Common myeloid progenitor, CD34-positive (primary cell): ENCODE results near the gene PIEZO1.
A peak's percentile ranks its signal among the peaks of the same experiment; 100 is the strongest.
"Not testable (repeated sequence)": the region's sequence is repeated elsewhere in the genome, so short reads cannot be mapped to it uniquely, and the experiment has no call there.

ENCODE experiments used
- CTCF ChIA-PET: fragments of 350-600 bp; sonication (Branson Sonifier 250); formaldehyde crosslinking; loops from one replicate; lab custom pipeline; 2021; ENCODE audit warnings: antibody characterized with exemption; lab: Charles Lee
- POLR2A ChIA-PET: fragments of 350-600 bp; sonication (Branson Sonifier 250); formaldehyde crosslinking; loops from one replicate; lab custom pipeline; 2021; ENCODE audit warnings: antibody characterized with exemption; lab: Charles Lee
- DNase-seq, 3 donors: peaks; one replicate each; pipeline versions ENCODE4 v3.0.0 to v3.0.0-alpha.2; 2013
- H3K27ac ChIP-seq, 2 experiments: 1 replicate in 1 of 2; 2 replicates in 1 of 2; pipeline ENCODE4 v1.7.0; 2013; ENCODE audit warnings: inconsistent platforms in 2 of 2, low read length in 2 of 2, mild to moderate bottlenecking in 2 of 2, low read depth in 1 of 2, moderate library complexity in 1 of 2; ENCODE audit not compliant: severe bottlenecking in 2 of 2, insufficient read depth in 1 of 2, poor library complexity in 1 of 2
- H3K27me3 ChIP-seq, 5 experiments: replicated peaks in 2 of 5; 1 replicate in 3 of 5; 2 replicates in 2 of 5; pipeline versions ENCODE4 v1.6.1 to v1.7.0; 2013; ENCODE audit warnings: low read length in 4 of 5, mild to moderate bottlenecking in 2 of 5, moderate library complexity in 2 of 5, inconsistent platforms in 1 of 5; ENCODE audit not compliant: insufficient read depth in 5 of 5, control insufficient read depth in 4 of 5
- H3K36me3 ChIP-seq, 4 experiments: 1 replicate in 2 of 4; 2 replicates in 2 of 4; pipeline versions ENCODE4 v1.6.1 to v1.7.0; 2013; ENCODE audit warnings: low read length in 3 of 4, control low read depth in 1 of 4, mild to moderate bottlenecking in 1 of 4; ENCODE audit not compliant: control insufficient read depth in 4 of 4, insufficient read depth in 4 of 4
- H3K4me1 ChIP-seq, 4 experiments: 1 replicate in 3 of 4; 2 replicates in 1 of 4; pipeline versions ENCODE4 v1.6.1 to v1.7.1; 2013; ENCODE audit warnings: low read length in 3 of 4, mild to moderate bottlenecking in 3 of 4, control low read depth in 1 of 4, inconsistent platforms in 1 of 4, moderate library complexity in 1 of 4; ENCODE audit not compliant: control insufficient read depth in 4 of 4, insufficient read depth in 4 of 4; ENCODE audit errors: control extremely low read depth in 1 of 4
- H3K4me3 ChIP-seq, 7 experiments: 1 replicate in 4 of 7; 2 replicates in 3 of 7; pipeline versions ENCODE4 v1.5.1 to v1.7.0; 2013; ENCODE audit warnings: mild to moderate bottlenecking in 7 of 7, low read length in 6 of 7, moderate library complexity in 6 of 7, inconsistent platforms in 2 of 7, low read depth in 2 of 7, control low read depth in 1 of 7; ENCODE audit not compliant: insufficient read depth in 4 of 7, control insufficient read depth in 1 of 7; ENCODE audit errors: extremely low read depth in 1 of 7
- H3K9me3 ChIP-seq, 5 experiments: 1 replicate in 4 of 5; 2 replicates in 1 of 5; pipeline versions ENCODE4 v1.6.1 to v1.7.1; 2013; ENCODE audit warnings: low read length in 4 of 5, mild to moderate bottlenecking in 2 of 5, inconsistent platforms in 1 of 5, low read depth in 1 of 5, moderate library complexity in 1 of 5; ENCODE audit not compliant: control insufficient read depth in 4 of 5, insufficient read depth in 2 of 5; ENCODE audit errors: control extremely low read depth in 1 of 5
- WGBS: methylation state at CpG from one replicate; pipeline ENCODE4 v1.1.5; 2013; ENCODE audit not compliant: insufficient coverage; 5-methylcytosine and 5-hydroxymethylcytosine counted together

The PIEZO1 gene

DNA sequence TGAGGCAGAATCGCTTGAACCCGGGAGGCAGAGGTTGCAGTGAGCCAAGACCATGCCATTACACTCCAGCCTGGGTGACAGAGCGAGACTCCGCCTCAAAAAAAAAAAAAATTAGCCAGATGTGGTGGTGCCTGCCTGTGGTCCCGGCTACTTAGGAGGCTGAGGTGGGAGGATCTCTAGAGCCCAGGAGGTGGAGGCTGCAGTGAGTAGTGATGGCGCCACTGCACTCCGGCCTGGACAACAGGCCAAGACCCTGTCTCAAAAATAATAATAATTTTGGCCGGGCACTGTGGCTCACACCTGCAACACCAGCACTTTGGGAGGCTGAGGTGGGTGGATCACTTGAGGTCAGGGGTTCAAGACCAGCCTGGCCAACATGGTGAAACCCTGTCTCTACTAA lies 3.7 kb upstream of the PIEZO1 start:
- POLR2A ChIA-PET, result interaction anchor here (1.0 kb wide), 1 partner anchor 17 kb away, joined by 3 read pairs; no protein-coding TSS in a partner anchor
- not testable (repeated sequence) for H3K4me3 ChIP-seq, H3K9me3 ChIP-seq, DNase-seq, H3K27me3 ChIP-seq, H3K36me3 ChIP-seq
- H3K27ac ChIP-seq, result peak overlapping the region in 1 of 2 experiments; percentile 72
- CTCF ChIA-PET, result interaction anchor here (0.6 to 10.2 kb wide), 7 partner anchors 10 to 140 kb away, joined by 3 to 81 read pairs (median 4); no protein-coding TSS in a partner anchor
- 100% methylated on average over 6 of the region's 8 CpGs for WGBS
- peaks cover 5 to 65% (median 56%) of the 10 kb centered on the region in 4 experiments for H3K4me1 ChIP-seq

DNA sequence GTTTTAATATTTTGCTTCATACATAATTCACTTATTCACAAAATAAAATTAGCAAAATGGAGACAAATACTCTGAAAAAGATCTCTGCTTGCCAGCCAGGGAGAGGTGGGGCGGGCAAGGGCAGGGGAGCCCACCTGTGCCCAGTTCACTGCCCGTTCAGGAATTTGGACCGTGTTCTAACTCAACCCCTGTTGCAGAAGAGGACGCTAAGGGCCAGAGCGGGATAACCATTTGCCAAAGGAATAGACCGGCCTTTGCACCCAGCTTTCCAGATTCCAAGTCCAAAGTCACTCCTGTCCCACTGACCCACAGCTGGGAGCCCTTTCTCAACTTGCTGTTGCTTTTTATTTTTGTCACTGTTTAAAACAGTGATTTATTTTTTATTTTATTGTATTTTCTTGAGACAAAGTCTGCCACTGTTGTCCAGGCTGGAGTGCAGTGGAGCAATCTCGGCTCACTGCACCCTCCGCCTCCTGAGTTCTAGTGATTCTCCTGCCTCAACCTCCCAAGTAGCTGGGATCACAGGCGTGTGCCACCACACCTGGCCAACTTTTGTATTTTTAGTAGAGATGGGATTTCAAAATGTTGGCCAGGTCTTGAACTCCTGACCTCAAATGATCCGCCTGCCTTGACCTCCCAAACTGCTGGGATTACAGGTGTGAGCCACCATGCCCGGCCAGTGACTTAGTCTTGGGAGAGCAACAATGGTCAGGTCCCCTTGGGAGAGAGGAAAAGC lies 2.7 kb upstream of the PIEZO1 start:
- no peak for DNase-seq
- H3K4me1 ChIP-seq, result peaks cover 4 to 65% (median 56%) of the 10 kb centered on the region in 4 experiments
- no peaks in the 10 kb centered on the region for H3K9me3 ChIP-seq
- WGBS, result 90% methylated on average over 5 of the region's 11 CpGs
- H3K4me3 ChIP-seq, result no peak overlapping the region
- H3K36me3 ChIP-seq, result peaks cover 0 to 4% (median 0%) of the 10 kb centered on the region in 4 experiments
- POLR2A ChIA-PET, result interaction anchor here (1.0 to 2.4 kb wide), 2 partner anchors 11 to 18 kb away, joined by 3 to 9 read pairs; no protein-coding TSS in a partner anchor
- CTCF ChIA-PET, result interaction anchor here (0.6 to 10.2 kb wide), 14 partner anchors 9 to 533 kb away, joined by 3 to 81 read pairs (median 4); no protein-coding TSS in a partner anchor
- H3K27ac ChIP-seq, result no peak overlapping the region
- no peaks in the 10 kb centered on the region for H3K27me3 ChIP-seq

DNA sequence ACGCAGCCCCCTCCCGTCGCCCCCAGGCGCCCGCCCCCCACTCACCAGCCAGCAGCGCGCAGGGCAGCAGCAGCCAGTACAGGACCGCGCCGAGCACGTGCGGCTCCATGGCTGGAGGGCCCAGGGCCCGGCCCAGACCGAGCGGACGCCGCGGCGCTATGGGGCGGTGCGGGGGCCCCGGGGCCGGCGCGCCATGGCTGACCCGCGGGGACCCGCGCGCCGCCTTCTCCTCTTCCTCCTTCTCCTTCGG lies 239 bp downstream of the PIEZO1 start:
- peaks cover 0 to 67% (median 58%) of the 10 kb centered on the region in 4 experiments for H3K4me1 ChIP-seq
- CTCF ChIA-PET, result interaction anchor here (1.0 to 10.2 kb wide), 5 partner anchors 19 to 425 kb away, joined by 3 to 81 read pairs (median 5); partner anchors contain the start of genes APRT and CDT1
- POLR2A ChIA-PET, result interaction anchor here (1.1 to 1.9 kb wide), 5 partner anchors 14 to 48 kb away, joined by 4 to 10 read pairs (median 6); no protein-coding TSS in a partner anchor
- H3K27ac ChIP-seq, result peak overlapping the region; percentile 54 to 82
- no peaks in the 10 kb centered on the region for H3K27me3 ChIP-seq
- WGBS, result 0% methylated on average over 23 of the region's 32 CpGs
- DNase-seq, result no peak
- peaks cover 0 to 9% (median 0%) of the 10 kb centered on the region in 4 experiments for H3K36me3 ChIP-seq
- H3K4me3 ChIP-seq, result peak overlapping the region; percentile 65 to 88 (median 77)
- no peaks in the 10 kb centered on the region for H3K9me3 ChIP-seq

DNA sequence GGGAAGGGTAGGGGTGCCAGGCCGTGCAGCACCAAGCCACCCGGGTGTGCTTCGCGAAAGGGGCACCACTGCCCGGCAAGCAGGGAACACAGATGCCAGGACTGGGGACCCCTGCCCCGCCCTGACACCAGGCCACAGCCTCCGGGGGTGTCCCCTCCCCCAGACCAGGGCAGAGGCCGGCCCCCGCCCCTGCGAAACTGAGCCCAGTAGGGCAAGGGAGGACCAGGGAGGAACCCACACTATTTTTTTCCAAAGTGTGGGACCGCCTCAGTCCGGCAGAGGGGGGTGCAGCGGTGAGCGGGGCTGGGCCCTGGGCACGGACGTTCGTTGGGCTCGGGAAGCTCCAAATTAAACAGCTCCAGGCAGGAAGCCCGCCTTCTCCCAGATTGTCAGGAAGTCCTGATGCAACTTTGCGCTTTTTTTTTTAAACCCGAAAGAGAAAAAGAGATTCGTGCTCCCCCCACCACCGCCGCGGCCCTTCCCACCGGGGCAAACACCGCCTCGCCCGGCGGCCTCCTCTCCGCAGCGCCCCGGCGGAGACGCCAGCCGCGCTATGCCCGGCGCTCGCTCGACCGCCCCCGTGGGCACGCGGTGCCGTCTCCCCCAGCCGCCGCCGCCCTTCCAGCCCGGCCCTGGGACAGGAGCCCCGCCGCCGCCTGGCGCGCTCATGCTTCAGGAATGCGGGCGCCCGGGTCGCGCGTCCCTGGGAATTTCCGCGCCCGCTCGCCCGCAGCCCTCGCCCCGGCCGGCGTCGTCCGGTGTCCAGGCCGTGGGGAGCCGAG lies 755 bp downstream of the PIEZO1 start:
- WGBS, result under 1% methylated on average over 66 of the region's 74 CpGs
- H3K36me3 ChIP-seq, result peaks cover 0 to 12% (median 0%) of the 10 kb centered on the region in 4 experiments
- H3K4me1 ChIP-seq, result peaks cover 0 to 67% (median 58%) of the 10 kb centered on the region in 4 experiments
- H3K4me3 ChIP-seq, result peak overlapping the region; percentile 65 to 88 (median 77)
- peak overlapping the region; percentile 54 to 82 for H3K27ac ChIP-seq
- peak in 2 of 3 donors; percentile 55 to 63 for DNase-seq
- ChIA-PET POLR2A (interaction anchor here (0.6 to 1.9 kb wide), 5 partner anchors 9 to 122 kb away, joined by 3 to 10 read pairs (median 4); partner anchors contain the start of gene MVD), CTCF (interaction anchor here (0.6 to 10.2 kb wide), 9 partner anchors 14 to 426 kb away, joined by 3 to 81 read pairs (median 5); partner anchors contain the start of genes APRT and CDT1)
- H3K9me3 ChIP-seq, result no peaks in the 10 kb centered on the region
- H3K27me3 ChIP-seq, result no peaks in the 10 kb centered on the region

DNA sequence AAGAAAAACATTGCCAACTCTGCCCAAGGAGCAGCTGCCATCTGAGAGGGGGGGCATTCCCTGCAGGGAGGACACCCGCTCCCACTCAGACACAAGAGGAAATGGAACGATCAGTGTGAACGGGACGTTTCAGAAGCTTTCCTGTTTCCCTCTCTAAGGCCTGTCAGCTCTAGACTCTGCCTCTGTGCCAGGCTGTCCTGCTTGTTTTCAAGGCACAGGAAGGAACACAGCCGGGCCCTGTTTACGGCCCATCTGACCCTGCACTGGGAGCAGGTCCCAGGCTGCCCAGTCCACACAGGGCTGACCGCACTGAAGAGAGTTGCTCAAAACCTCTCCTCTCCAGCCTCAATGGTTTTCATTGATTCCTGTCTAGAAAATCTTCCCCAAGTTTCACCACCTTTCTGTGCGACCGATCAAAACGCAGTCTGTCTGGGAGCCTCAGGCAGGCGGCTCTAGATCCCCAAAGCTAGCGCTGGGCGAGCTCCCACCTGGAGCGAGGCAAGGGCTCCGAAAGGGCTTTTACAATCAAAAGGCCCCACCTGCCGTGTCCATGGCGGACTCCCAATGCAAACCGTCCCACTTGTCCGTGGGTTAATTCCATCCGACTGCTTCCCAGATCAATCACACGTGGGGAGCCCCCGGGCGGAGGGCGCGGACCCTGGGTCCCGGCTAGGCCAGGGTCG lies 1.5 kb downstream of the PIEZO1 start:
- peak overlapping the region; percentile 54 to 82 for H3K27ac ChIP-seq
- H3K36me3 ChIP-seq, result peaks cover 0 to 12% (median under 1%) of the 10 kb centered on the region in 4 experiments
- no peaks in the 10 kb centered on the region for H3K27me3 ChIP-seq
- WGBS, result 3% methylated on average over 27 of the region's 27 CpGs
- ChIA-PET POLR2A (interaction anchor here (0.6 to 1.9 kb wide), 7 partner anchors 9 to 121 kb away, joined by 3 to 10 read pairs (median 4); partner anchors contain the start of gene MVD), CTCF (interaction anchor here (0.6 to 10.2 kb wide), 13 partner anchors 10 to 427 kb away, joined by 3 to 81 read pairs (median 5); partner anchors contain the start of genes APRT, CDT1, GALNS and TRAPPC2L)
- no peaks in the 10 kb centered on the region for H3K9me3 ChIP-seq
- no peak for DNase-seq
- peaks cover 0 to 68% (median 64%) of the 10 kb centered on the region in 4 experiments for H3K4me1 ChIP-seq
- peak overlapping the region; percentile 65 to 88 (median 77) for H3K4me3 ChIP-seq
